K562 (cell line): Measurements from ENCODE around the gene CPNE9. TPM values are rescaled to one million over a fixed set of nuclear protein-coding genes. Genes with fewer than 3 reads are reported as not detected.

Experiments used
- ATAC-seq: fragments of 200-7000 bp; cut with Tn5 transposase; 3 replicates; pipeline ENCODE4 v1.9.1; 2020; ENCODE audit warnings: moderate library complexity
- BruUV-seq: library from RNA; stranded (reverse); fragments of 400-500 nt; replicated peaks from 2 replicates; lab custom pipeline; 2021; lab: Mats Ljungman, UMichigan
- CTCF ChIA-PET: fragments of 300-600 bp; formaldehyde crosslinking; extraction: SDS; loops from one replicate; lab custom pipeline; 2021; ENCODE audit warnings: low intra/inter-chr PET ratio; lab: Yijun Ruan, JAX
- POLR2A ChIA-PET: fragments of 300-600, 350-650 bp; sonication (Branson Sonifier 250); formaldehyde crosslinking; extraction: SDS; loops from one replicate; lab custom pipeline; 2021; ENCODE audit warnings: antibody characterized with exemption, inconsistent platforms; lab: Yijun Ruan, JAX
- DNase-seq, 4 experiments: peaks; one replicate each; pipeline versions ENCODE4 v3.0.0 to v3.0.0-alpha.2; 2011 to 2018; ENCODE audit warnings: low spot score in 3 of 4, mixed read lengths in 3 of 4; ENCODE audit errors: extremely low read depth in 1 of 4
- FAIRE-seq: peaks from 2 replicates; lab custom pipeline; 2011; peaks lifted over from hg19 to GRCh38; lab: Jason Lieb, UNC
- H2AFZ ChIP-seq: 2 replicates; pipeline ENCODE4 v1.6.0; 2011; ENCODE audit warnings: low read depth, low read length, control low read depth, inconsistent platforms
- H3K27ac ChIP-seq: fragments of 200-600 bp; 3 replicates; pipeline ENCODE4 v1.8.0; 2011; ENCODE audit warnings: low read depth, mild to moderate bottlenecking, control low read depth, inconsistent platforms, low read length, moderate library complexity, mixed read lengths; ENCODE audit errors: extremely low read depth
- H3K27me3 ChIP-seq, 2 experiments: fragments of 300-600 bp in 1 of 2; 2 replicates in 1 of 2; 3 replicates in 1 of 2; pipeline versions ENCODE4 v1.6.0 to v1.8.0; 2011; ENCODE audit warnings: inconsistent platforms in 2 of 2, low read length in 2 of 2, mild to moderate bottlenecking in 1 of 2, mixed read lengths in 1 of 2, moderate library complexity in 1 of 2; ENCODE audit not compliant: control insufficient read depth in 2 of 2, insufficient read depth in 2 of 2
- H3K36me3 ChIP-seq: fragments of 300-600 bp; 3 replicates; pipeline ENCODE4 v1.8.0; 2011; ENCODE audit warnings: mild to moderate bottlenecking, low read length, inconsistent platforms; ENCODE audit not compliant: control insufficient read depth, insufficient read depth
- H3K4me1 ChIP-seq, 2 experiments: fragments of 200-600 bp in 1 of 2; replicated peaks in 1 of 2; 2 replicates in 1 of 2; 3 replicates in 1 of 2; pipeline versions ENCODE4 v1.5.1 to v1.8.0; 2011; ENCODE audit warnings: inconsistent platforms in 2 of 2, low read length in 2 of 2, mild to moderate bottlenecking in 1 of 2, mixed read lengths in 1 of 2, moderate library complexity in 1 of 2; ENCODE audit not compliant: control insufficient read depth in 2 of 2, insufficient read depth in 2 of 2
- H3K4me2 ChIP-seq: 2 replicates; pipeline ENCODE4 v1.6.1; 2011; ENCODE audit warnings: low read length, control low read depth, inconsistent platforms, mixed read lengths; ENCODE audit not compliant: insufficient read depth
- H3K4me3 ChIP-seq: fragments of 200-600 bp; sonication (generic), shearing (Covaris generic); 2 replicates; pipeline ENCODE4 v1.5.1; 2016; ENCODE audit warnings: control low read depth, inconsistent platforms
- H3K79me2 ChIP-seq: fragments of 200-600 bp; 3 replicates; pipeline ENCODE4 v1.8.0; 2011; ENCODE audit warnings: low read length, inconsistent platforms; ENCODE audit not compliant: control insufficient read depth, insufficient read depth
- H3K9ac ChIP-seq, 2 experiments: 2 replicates each; pipeline versions ENCODE4 v1.6.0 to v1.6.1; 2011; ENCODE audit warnings: low read depth in 2 of 2, low read length in 2 of 2, control low read depth in 1 of 2, inconsistent platforms in 1 of 2, mild to moderate bottlenecking in 1 of 2, mixed read lengths in 1 of 2; ENCODE audit not compliant: insufficient read depth in 1 of 2
- H3K9me1 ChIP-seq: one replicate; pipeline ENCODE4 v1.6.0; 2011; ENCODE audit warnings: inconsistent platforms, mild to moderate bottlenecking, low read length, moderate library complexity; ENCODE audit not compliant: control insufficient read depth, insufficient read depth
- H3K9me3 ChIP-seq: replicated peaks from 2 replicates; pipeline ENCODE4 v1.5.1; 2011; ENCODE audit warnings: low read depth, low read length, inconsistent platforms; ENCODE audit not compliant: control insufficient read depth, insufficient read depth
- H4K20me1 ChIP-seq: replicated peaks from 2 replicates; pipeline ENCODE4 v1.6.1; 2011; ENCODE audit warnings: low read length, inconsistent platforms, mixed read lengths; ENCODE audit not compliant: control insufficient read depth, insufficient read depth
- DPF2 ChIP-seq: fragments of 450-650 bp; IDR thresholded peaks from 2 replicates; pipeline ENCODE4 v1.6.1; 2016
- NCOR1 ChIP-seq: fragments of 450-650 bp; IDR thresholded peaks from 2 replicates; pipeline ENCODE4 v1.6.1; 2016; ENCODE audit warnings: mild to moderate bottlenecking, moderate library complexity
- NFRKB ChIP-seq: fragments of 450-650 bp; IDR thresholded peaks from 2 replicates; pipeline ENCODE4 v1.6.1; 2016; ENCODE audit warnings: low read depth
- TEAD1 ChIP-seq, 2 experiments: fragments of 450-650 bp in 1 of 2; sonication (generic) in 1 of 2; formaldehyde crosslinking; IDR thresholded peaks; 2 replicates each; pipeline versions ENCODE4 v1.4.0 to v1.8.0; 2020 to 2022; ENCODE audit warnings: mild to moderate bottlenecking in 2 of 2, missing genetic modification reagents in 1 of 2
- TEAD4 ChIP-seq, 2 experiments: sonication (generic) in 1 of 2; formaldehyde crosslinking in 1 of 2; IDR thresholded peaks; 2 replicates each; pipeline versions ENCODE4 v1.6.1 to v1.8.0; 2012 to 2022; ENCODE audit warnings: borderline replicate concordance in 1 of 2, inconsistent platforms in 1 of 2, low read length in 1 of 2, mild to moderate bottlenecking in 1 of 2, missing genetic modification reagents in 1 of 2
- ZNF780A ChIP-seq: fragments of 250-450 bp; sonication (Bioruptor Pico); IDR thresholded peaks from 2 replicates; pipeline ENCODE4 v1.5.0; 2021; ENCODE audit warnings: mild to moderate bottlenecking
- WGBS: fragments of 100-300 bp; shearing (Covaris generic); methylation state at CpG from one replicate; pipeline ENCODE4 v1.1.6; 2016; ENCODE audit warnings: low coverage, mixed read lengths; ENCODE audit not compliant: insufficient coverage; ENCODE audit errors: missing lambda C conversion rate; 5-methylcytosine and 5-hydroxymethylcytosine counted together
- in situ Hi-C: fragments of 300-500 bp; cut with MboI; formaldehyde crosslinking; loops from 4 replicates; pipeline ENCODE4 v1.15.0; 2018; ENCODE audit warnings: inconsistent platforms, mixed read lengths
- intact Hi-C: fragments of 100-400 bp; cut with micrococcal nuclease; formaldehyde crosslinking; loops from 2 replicates; pipeline ENCODE4 v1.14.2; 2022
- polyA plus RNA-seq, 8 experiments: library from polyadenylated mRNA; depleted of rRNA in 4 of 8; stranded (reverse) in 5 of 8; unstranded in 3 of 8; fragments of >200 nt; fragmentation: Nextera tagmentation in 2 of 8; fragmentation: Illumina TruSeq in 1 of 8; extraction: Ambion mirVana in 2 of 8; extraction: Trizol in 1 of 8; gene quantifications; 2 replicates each; pipeline versions ENCODE4 v1.2.1 to v1.2.3, GENCODE V29; 2011 to 2014; ENCODE audit warnings: inconsistent platforms in 1 of 8, missing spikeins in 1 of 8
- total RNA-seq, 7 experiments: library from RNA; depleted of rRNA in 6 of 7; stranded (reverse); fragments of >200 nt in 6 of 7; fragmentation: Illumina TruSeq in 2 of 7; extraction: Trizol in 2 of 7; gene quantifications; 2 replicates each; pipeline versions ENCODE4 v1.2.1 to v1.2.3, GENCODE V29; 2011 to 2021; ENCODE audit warnings: low replicate concordance in 1 of 7
- TF ChIP-seq, protein P1 (sequence below): sonication (generic); formaldehyde crosslinking; IDR thresholded peaks from 2 replicates; pipeline ENCODE4 v1.8.0; 2023; ENCODE audit warnings: mild to moderate bottlenecking, missing genetic modification reagents
- TF ChIP-seq, protein P2 (sequence below): fragments of 250-450 bp; sonication (Bioruptor Pico); IDR thresholded peaks from 2 replicates; pipeline ENCODE4 v1.5.0; 2021

The CPNE9 gene
- total and polyA plus RNA-seq, 9 of the 15 experiments (the other 6 are each of a cell fraction or from before 2014, with no cell fraction given): 0.22 to 0.56 (median 0.29) TPM; not detected in 3

DNA sequence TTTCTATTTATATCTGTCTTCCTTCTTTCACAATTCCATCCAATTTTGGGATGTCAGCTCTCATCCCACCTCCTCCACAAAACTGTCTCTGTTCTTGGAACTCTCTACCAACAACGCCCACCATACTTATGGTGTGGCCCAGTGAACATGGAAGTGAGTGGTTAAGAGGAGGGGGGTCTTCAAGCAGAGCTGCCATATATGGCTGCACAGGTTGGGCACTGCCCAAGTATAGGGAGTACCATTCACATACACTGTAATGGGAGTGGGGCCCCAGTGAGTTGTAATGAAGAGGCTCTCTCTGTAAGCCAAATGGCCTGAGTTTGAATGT lies 74.0 kb downstream of the CPNE9 start:
- FAIRE-seq: no peak
- WGBS: 37% methylated on average over 1 of the region's 1 CpG
- CTCF ChIA-PET: no interaction called here

More for the DNA sequence above, 74.0 kb downstream of the CPNE9 start:
- intact Hi-C loops: no loop called here
- BruUV-seq: no TSS peak
- no peak overlapping the region for H3K4me3 ChIP-seq
- ATAC-seq: no peak
- POLR2A ChIA-PET: interaction anchor here (0.9 to 2.2 kb wide), 6 partner anchors 8 to 210 kb away, joined by 3 to 12 read pairs (median 5); partner anchors contain the start of gene ARPC4
- DNase-seq: no peak
- no peak overlapping the region for H3K9ac ChIP-seq
- H3K9me1 ChIP-seq: no peaks in the 10 kb centered on the region
- no peak for TF ChIP-seq ZNF780A (CRISPR knock-in tag)
- no peak for TF ChIP-seq TEAD4 (IDR thresholded peaks at IDR 0.05; ENCODE audit: low read length)
- TF ChIP-seq TEAD4 (CRISPR knock-in tag; IDR thresholded peaks at IDR 0.05; ENCODE audit: borderline replicate concordance): peak; percentile 54; the same call in 1 of the 2 replicates
- 0 out of 4 replicates have a peak, but pooled peaks of 1 of the 2 experiments have one; percentile 27 for TF ChIP-seq TEAD1 (CRISPR knock-in tag; IDR thresholded peaks at IDR 0.05)
- TF ChIP-seq, protein P1, sequence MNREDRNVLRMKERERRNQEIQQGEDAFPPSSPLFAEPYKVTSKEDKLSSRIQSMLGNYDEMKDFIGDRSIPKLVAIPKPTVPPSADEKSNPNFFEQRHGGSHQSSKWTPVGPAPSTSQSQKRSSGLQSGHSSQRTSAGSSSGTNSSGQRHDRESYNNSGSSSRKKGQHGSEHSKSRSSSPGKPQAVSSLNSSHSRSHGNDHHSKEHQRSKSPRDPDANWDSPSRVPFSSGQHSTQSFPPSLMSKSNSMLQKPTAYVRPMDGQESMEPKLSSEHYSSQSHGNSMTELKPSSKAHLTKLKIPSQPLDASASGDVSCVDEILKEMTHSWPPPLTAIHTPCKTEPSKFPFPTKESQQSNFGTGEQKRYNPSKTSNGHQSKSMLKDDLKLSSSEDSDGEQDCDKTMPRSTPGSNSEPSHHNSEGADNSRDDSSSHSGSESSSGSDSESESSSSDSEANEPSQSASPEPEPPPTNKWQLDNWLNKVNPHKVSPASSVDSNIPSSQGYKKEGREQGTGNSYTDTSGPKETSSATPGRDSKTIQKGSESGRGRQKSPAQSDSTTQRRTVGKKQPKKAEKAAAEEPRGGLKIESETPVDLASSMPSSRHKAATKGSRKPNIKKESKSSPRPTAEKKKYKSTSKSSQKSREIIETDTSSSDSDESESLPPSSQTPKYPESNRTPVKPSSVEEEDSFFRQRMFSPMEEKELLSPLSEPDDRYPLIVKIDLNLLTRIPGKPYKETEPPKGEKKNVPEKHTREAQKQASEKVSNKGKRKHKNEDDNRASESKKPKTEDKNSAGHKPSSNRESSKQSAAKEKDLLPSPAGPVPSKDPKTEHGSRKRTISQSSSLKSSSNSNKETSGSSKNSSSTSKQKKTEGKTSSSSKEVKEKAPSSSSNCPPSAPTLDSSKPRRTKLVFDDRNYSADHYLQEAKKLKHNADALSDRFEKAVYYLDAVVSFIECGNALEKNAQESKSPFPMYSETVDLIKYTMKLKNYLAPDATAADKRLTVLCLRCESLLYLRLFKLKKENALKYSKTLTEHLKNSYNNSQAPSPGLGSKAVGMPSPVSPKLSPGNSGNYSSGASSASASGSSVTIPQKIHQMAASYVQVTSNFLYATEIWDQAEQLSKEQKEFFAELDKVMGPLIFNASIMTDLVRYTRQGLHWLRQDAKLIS (CRISPR knock-in tag): no peak
- peak; percentile 34; the same call in 1 of the 2 replicates for TF ChIP-seq NFRKB
- TF ChIP-seq DPF2: no peak
- no peak for TF ChIP-seq NCOR1
- TF ChIP-seq, protein P2, sequence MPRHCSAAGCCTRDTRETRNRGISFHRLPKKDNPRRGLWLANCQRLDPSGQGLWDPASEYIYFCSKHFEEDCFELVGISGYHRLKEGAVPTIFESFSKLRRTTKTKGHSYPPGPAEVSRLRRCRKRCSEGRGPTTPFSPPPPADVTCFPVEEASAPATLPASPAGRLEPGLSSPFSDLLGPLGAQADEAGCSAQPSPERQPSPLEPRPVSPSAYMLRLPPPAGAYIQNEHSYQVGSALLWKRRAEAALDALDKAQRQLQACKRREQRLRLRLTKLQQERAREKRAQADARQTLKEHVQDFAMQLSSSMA (CRISPR knock-in tag): no peak
- H3K36me3 ChIP-seq: peaks cover 25% of the 10 kb centered on the region
- H3K4me1 ChIP-seq: peaks cover 11 to 12% of the 10 kb centered on the region in 2 experiments
- H3K79me2 ChIP-seq: no peaks in the 10 kb centered on the region
- in situ Hi-C loops: no loop called here
- no peak overlapping the region for H3K4me2 ChIP-seq
- no peaks in the 10 kb centered on the region for H4K20me1 ChIP-seq
- no peaks in the 10 kb centered on the region for H3K9me3 ChIP-seq
- H3K27ac ChIP-seq: no peak overlapping the region; the same call in 2 of the 3 replicates
- H3K27me3 ChIP-seq: no peaks in the 10 kb centered on the region
- no peak overlapping the region for H2AFZ ChIP-seq
